Endothelial cell of umbilical vein (primary cell): ENCODE results near the gene NGRN. TPM values are rescaled to one million over a fixed set of nuclear protein-coding genes. Genes with fewer than 3 reads are reported as not detected.

Experiments used
- BruUV-seq: library from RNA; stranded (reverse); fragments of 400-500 nt; replicated peaks from 2 replicates; lab custom pipeline; 2021; lab: Mats Ljungman, UMichigan
- CTCF ChIA-PET: fragments of 300-600, 350-600 bp; sonication (Branson Sonifier 250); formaldehyde crosslinking; loops from one replicate; lab custom pipeline; 2021; ENCODE audit warnings: antibody characterized with exemption, inconsistent platforms; lab: Charles Lee
- POLR2A ChIA-PET: fragments of 300-600, 350-600 bp; sonication (Branson Sonifier 250); formaldehyde crosslinking; loops from one replicate; lab custom pipeline; 2021; ENCODE audit warnings: antibody characterized with exemption, inconsistent platforms; lab: Charles Lee
- DNase-seq: peaks from one replicate; pipeline ENCODE4 v3.0.0-alpha.2; 2011; ENCODE audit warnings: low read depth, low spot score
- FAIRE-seq: peaks from 2 replicates; lab custom pipeline; 2011; peaks lifted over from hg19 to GRCh38; lab: Jason Lieb, UNC
- H2AFZ ChIP-seq: 2 replicates; pipeline ENCODE4 v1.6.0; 2012; ENCODE audit warnings: low read depth, low read length, control low read depth, inconsistent platforms
- H3K27ac ChIP-seq: 2 replicates; pipeline ENCODE4 v1.5.1; 2011; ENCODE audit warnings: low read depth, mild to moderate bottlenecking, control low read depth, low read length, moderate library complexity; ENCODE audit not compliant: insufficient read depth
- H3K27me3 ChIP-seq, 2 experiments: 2 replicates each; pipeline versions ENCODE4 v1.6.0 to v1.6.1; 2011; ENCODE audit warnings: low read length in 2 of 2, mixed read lengths in 1 of 2; ENCODE audit not compliant: control insufficient read depth in 2 of 2, insufficient read depth in 2 of 2
- H3K36me3 ChIP-seq, 2 experiments: 2 replicates in 1 of 2; 3 replicates in 1 of 2; pipeline ENCODE4 v1.5.1; 2011; ENCODE audit warnings: low read length in 2 of 2, mild to moderate bottlenecking in 1 of 2, moderate library complexity in 1 of 2; ENCODE audit not compliant: control insufficient read depth in 2 of 2, insufficient read depth in 2 of 2; ENCODE audit errors: extremely low read depth in 1 of 2
- H3K4me1 ChIP-seq: 3 replicates; pipeline ENCODE4 v1.5.1; 2011; ENCODE audit warnings: mild to moderate bottlenecking, low read length; ENCODE audit not compliant: control insufficient read depth, insufficient read depth; ENCODE audit errors: extremely low read depth
- H3K4me2 ChIP-seq: 2 replicates; pipeline ENCODE4 v1.6.1; 2011; ENCODE audit warnings: low read length, control low read depth, mixed read lengths; ENCODE audit not compliant: insufficient read depth
- H3K4me3 ChIP-seq, 3 experiments: fragments of 200-600 bp in 1 of 3; sonication (generic), shearing (Covaris generic) in 1 of 3; replicated peaks in 1 of 3; 2 replicates each; pipeline ENCODE4 v1.5.1; 2011 to 2016; ENCODE audit warnings: control low read depth in 3 of 3, low read length in 3 of 3, mild to moderate bottlenecking in 2 of 3, inconsistent platforms in 1 of 3, low read depth in 1 of 3, moderate library complexity in 1 of 3; ENCODE audit not compliant: insufficient read depth in 1 of 3
- H3K79me2 ChIP-seq: 2 replicates; pipeline ENCODE4 v1.6.0; 2012; ENCODE audit warnings: low read length, inconsistent platforms; ENCODE audit not compliant: control insufficient read depth, insufficient read depth
- H3K9ac ChIP-seq: replicated peaks from 2 replicates; pipeline ENCODE3; 2011; ENCODE audit warnings: low read length, control low read depth; ENCODE audit not compliant: insufficient read depth; ENCODE audit errors: extremely low read depth
- H3K9me1 ChIP-seq: replicated peaks from 3 replicates; pipeline ENCODE4 v1.6.0; 2011; ENCODE audit warnings: mild to moderate bottlenecking, low read length; ENCODE audit not compliant: control insufficient read depth, insufficient read depth; ENCODE audit errors: extremely low read depth
- H3K9me3 ChIP-seq: replicated peaks from 2 replicates; pipeline ENCODE4 v1.5.1; 2012; ENCODE audit warnings: low read length, inconsistent platforms; ENCODE audit not compliant: control insufficient read depth, insufficient read depth
- H4K20me1 ChIP-seq: replicated peaks from 2 replicates; pipeline ENCODE3; 2011; ENCODE audit warnings: mild to moderate bottlenecking, low read length; ENCODE audit not compliant: control insufficient read depth, insufficient read depth; ENCODE audit errors: extremely low read depth
- EZH2 ChIP-seq: IDR thresholded peaks from 2 replicates; pipeline ENCODE4 v1.6.1; 2012; ENCODE audit warnings: borderline replicate concordance, low read depth, mild to moderate bottlenecking, moderate library complexity, low read length, inconsistent platforms; ENCODE audit not compliant: severe bottlenecking
- FOS ChIP-seq: IDR thresholded peaks from 2 replicates; pipeline ENCODE4 v1.6.1; 2011; ENCODE audit warnings: mild to moderate bottlenecking, low read length, moderate library complexity, borderline replicate concordance; ENCODE audit not compliant: insufficient read depth
- GATA2 ChIP-seq: IDR thresholded peaks from 2 replicates; pipeline ENCODE4 v1.7.0; 2011; ENCODE audit warnings: low read depth, mild to moderate bottlenecking, moderate library complexity, mixed read lengths, low read length; ENCODE audit not compliant: insufficient read length, insufficient read depth
- JUN ChIP-seq: IDR thresholded peaks from 2 replicates; pipeline ENCODE4 v1.6.1; 2011; ENCODE audit warnings: borderline replicate concordance, low read depth; ENCODE audit not compliant: insufficient read length, insufficient read depth
- MYC ChIP-seq: IDR thresholded peaks from one replicate; pipeline ENCODE4 v1.6.1; 2011; ENCODE audit warnings: mild to moderate bottlenecking, low read depth, low read length
- POLR2A ChIP-seq: IDR thresholded peaks from 2 replicates; pipeline ENCODE4 v1.6.1; 2012; ENCODE audit warnings: low read depth, mild to moderate bottlenecking, control low read depth, low read length
- POLR2AphosphoS5 ChIP-seq: IDR thresholded peaks from 2 replicates; pipeline ENCODE4 v1.6.1; 2012; ENCODE audit warnings: low read depth, mild to moderate bottlenecking, control low read depth, low read length, moderate library complexity; ENCODE audit not compliant: insufficient read depth
- dilution Hi-C: fragments of 300-500 bp; cut with MboI; formaldehyde crosslinking; loops from one replicate; pipeline ENCODE4 v1.15.0; 2019; ENCODE audit warnings: low sequenced_read_pairs; ENCODE audit not compliant: extremely low pct_ligation_motif_present
- intact Hi-C: fragments of 100-400 bp; cut with micrococcal nuclease; formaldehyde crosslinking; loops from one replicate; pipeline ENCODE4 v1.10.0; 2022
- polyA plus RNA-seq, 4 experiments: library from polyadenylated mRNA; depleted of rRNA in 3 of 4; stranded (reverse) in 3 of 4; unstranded in 1 of 4; fragments of >200 nt; gene quantifications; 2 replicates each; pipeline versions ENCODE4 v1.2.1 to v1.2.3, GENCODE V29; 2011 to 2012; ENCODE audit warnings: missing spikeins in 1 of 4
- total RNA-seq: library from RNA; stranded (reverse); gene quantifications from 2 replicates; pipeline ENCODE4 v1.2.3, GENCODE V29; 2021
- TF ChIP-seq, protein P1 (sequence below): IDR thresholded peaks from 2 replicates; pipeline ENCODE4 v1.6.1; 2011; ENCODE audit not compliant: insufficient read depth, insufficient read length
- TF ChIP-seq, protein P2 (sequence below), 2 donors: IDR thresholded peaks; 1 replicate in 1 of 2; 2 replicates in 1 of 2; pipeline ENCODE4 v1.5.1; 2011; ENCODE audit warnings: low read length in 2 of 2, mild to moderate bottlenecking in 2 of 2, moderate library complexity in 2 of 2, control low read depth in 1 of 2, inconsistent platforms in 1 of 2, low read depth in 1 of 2; ENCODE audit not compliant: insufficient read depth in 1 of 2; ENCODE audit errors: extremely low read depth in 1 of 2

The NGRN gene
- total and polyA plus RNA-seq, 2 donors (not counting 3 experiments of a cell fraction or from before 2014, with no cell fraction given) = 28.9 to 56.5 TPM

DNA sequence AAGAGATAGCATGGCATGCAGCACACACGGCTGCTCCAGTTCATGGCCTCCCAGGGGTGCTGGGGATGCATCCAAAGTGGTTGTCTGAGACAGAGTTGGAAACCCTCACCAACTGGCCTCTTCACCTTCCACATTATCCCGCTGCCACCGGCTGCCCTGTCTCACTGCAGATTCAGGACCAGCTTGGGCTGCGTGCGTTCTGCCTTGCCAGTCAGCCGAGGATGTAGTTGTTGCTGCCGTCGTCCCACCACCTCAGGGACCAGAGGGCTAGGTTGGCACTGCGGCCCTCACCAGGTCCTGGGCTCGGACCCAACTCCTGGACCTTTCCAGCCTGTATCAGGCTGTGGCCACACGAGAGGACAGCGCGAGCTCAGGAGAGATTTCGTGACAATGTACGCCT, 36.5 kb upstream of the NGRN start:
- no peak overlapping the region for H3K27ac ChIP-seq
- peaks cover 9% of the 10 kb centered on the region for H3K4me1 ChIP-seq
- TF ChIP-seq, protein P1, sequence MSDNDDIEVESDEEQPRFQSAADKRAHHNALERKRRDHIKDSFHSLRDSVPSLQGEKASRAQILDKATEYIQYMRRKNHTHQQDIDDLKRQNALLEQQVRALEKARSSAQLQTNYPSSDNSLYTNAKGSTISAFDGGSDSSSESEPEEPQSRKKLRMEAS = no peak
- TF ChIP-seq FOS = no peak
- no peak for TF ChIP-seq POLR2A
- no peak for TF ChIP-seq EZH2
- no peak for TF ChIP-seq POLR2AphosphoS5
- TF ChIP-seq, protein P2, sequence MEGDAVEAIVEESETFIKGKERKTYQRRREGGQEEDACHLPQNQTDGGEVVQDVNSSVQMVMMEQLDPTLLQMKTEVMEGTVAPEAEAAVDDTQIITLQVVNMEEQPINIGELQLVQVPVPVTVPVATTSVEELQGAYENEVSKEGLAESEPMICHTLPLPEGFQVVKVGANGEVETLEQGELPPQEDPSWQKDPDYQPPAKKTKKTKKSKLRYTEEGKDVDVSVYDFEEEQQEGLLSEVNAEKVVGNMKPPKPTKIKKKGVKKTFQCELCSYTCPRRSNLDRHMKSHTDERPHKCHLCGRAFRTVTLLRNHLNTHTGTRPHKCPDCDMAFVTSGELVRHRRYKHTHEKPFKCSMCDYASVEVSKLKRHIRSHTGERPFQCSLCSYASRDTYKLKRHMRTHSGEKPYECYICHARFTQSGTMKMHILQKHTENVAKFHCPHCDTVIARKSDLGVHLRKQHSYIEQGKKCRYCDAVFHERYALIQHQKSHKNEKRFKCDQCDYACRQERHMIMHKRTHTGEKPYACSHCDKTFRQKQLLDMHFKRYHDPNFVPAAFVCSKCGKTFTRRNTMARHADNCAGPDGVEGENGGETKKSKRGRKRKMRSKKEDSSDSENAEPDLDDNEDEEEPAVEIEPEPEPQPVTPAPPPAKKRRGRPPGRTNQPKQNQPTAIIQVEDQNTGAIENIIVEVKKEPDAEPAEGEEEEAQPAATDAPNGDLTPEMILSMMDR (IDR thresholded peaks at IDR 0.05; ENCODE audit: extremely low read depth in 1 of 2, insufficient read depth in 1 of 2, low read depth in 1 of 2, low read length in 2 of 2) = no peak
- TF ChIP-seq GATA2 = no peak
- no peak for TF ChIP-seq JUN
- no peak for TF ChIP-seq MYC
- POLR2A ChIA-PET = no interaction called here
- H3K9me3 ChIP-seq = no peaks in the 10 kb centered on the region
- DNase-seq = no peak
- no peak overlapping the region for H2AFZ ChIP-seq
- no peaks in the 10 kb centered on the region for H4K20me1 ChIP-seq
- H3K9me1 ChIP-seq = no peaks in the 10 kb centered on the region
- H3K4me2 ChIP-seq = no peak overlapping the region
- no peak overlapping the region for H3K9ac ChIP-seq
- H3K36me3 ChIP-seq = peaks cover 3 to 17% of the 10 kb centered on the region in 2 experiments
- TSS peak; percentile 24 for BruUV-seq
- H3K4me3 ChIP-seq = no peak overlapping the region
- CTCF ChIA-PET = interaction anchor here (1.4 to 5.2 kb wide), 2 partner anchors 8 to 14 kb away, joined by 3 to 47 read pairs; no protein-coding TSS in a partner anchor
- intact Hi-C loops = no loop called here
- no peak for FAIRE-seq
- no peaks in the 10 kb centered on the region for H3K27me3 ChIP-seq
- H3K79me2 ChIP-seq = peaks cover 11% of the 10 kb centered on the region
- dilution Hi-C loops = no loop called here
